Brain microvascular endothelial cell (primary cell): ENCODE measurements around the gene CPAMD8.
"Not testable (repeated sequence)": the region's sequence is repeated elsewhere in the genome, so short reads cannot be mapped to it uniquely, and the experiment has no call there.

Source experiments
- DNase-seq: peaks from one replicate; pipeline ENCODE4 v3.0.0-alpha.2; 2020
- H3K27ac ChIP-seq: fragments of 250-450 bp; sonication (Bioruptor Pico); 2 replicates; pipeline ENCODE4 v1.5.1; 2020; ENCODE audit warnings: mild to moderate bottlenecking, moderate library complexity
- H3K27me3 ChIP-seq: fragments of 250-450 bp; sonication (Bioruptor Pico); replicated peaks from 2 replicates; pipeline ENCODE4 v1.5.1; 2020; ENCODE audit warnings: mild to moderate bottlenecking
- H3K36me3 ChIP-seq: fragments of 250-450 bp; sonication (Bioruptor Pico); replicated peaks from 2 replicates; pipeline ENCODE4 v1.5.1; 2020; ENCODE audit warnings: mild to moderate bottlenecking
- H3K4me3 ChIP-seq: 2 replicates; pipeline ENCODE4 v1.5.1; 2011; ENCODE audit warnings: low read depth, mild to moderate bottlenecking, control low read depth, low read length, moderate library complexity
- in situ Hi-C: cut with HindIII; loops from 2 replicates; pipeline ENCODE4 v1.10.0; 2017; ENCODE audit warnings: low sequenced_read_pairs, low pct_ligation_motif_present
- TF ChIP-seq, protein P1 (sequence below): IDR thresholded peaks from 2 replicates; pipeline ENCODE4 v1.5.1; 2011; ENCODE audit warnings: low read depth, mild to moderate bottlenecking, moderate library complexity, low read length, control low read depth, inconsistent platforms; ENCODE audit errors: missing control alignments

The CPAMD8 gene

GRCh38 chr19:16880884-16881554, 145.6 kb downstream of the CPAMD8 start:
- Histone ChIP-seq H3K36me3 (peaks cover 41% of the 10 kb centered on the region), H3K4me3 (no peak overlapping the region), H3K27ac (no peak overlapping the region), H3K27me3 (no peaks in the 10 kb centered on the region)
- DNase-seq, result no peak
- in situ Hi-C loops, result no loop called here
- TF ChIP-seq, protein P1, sequence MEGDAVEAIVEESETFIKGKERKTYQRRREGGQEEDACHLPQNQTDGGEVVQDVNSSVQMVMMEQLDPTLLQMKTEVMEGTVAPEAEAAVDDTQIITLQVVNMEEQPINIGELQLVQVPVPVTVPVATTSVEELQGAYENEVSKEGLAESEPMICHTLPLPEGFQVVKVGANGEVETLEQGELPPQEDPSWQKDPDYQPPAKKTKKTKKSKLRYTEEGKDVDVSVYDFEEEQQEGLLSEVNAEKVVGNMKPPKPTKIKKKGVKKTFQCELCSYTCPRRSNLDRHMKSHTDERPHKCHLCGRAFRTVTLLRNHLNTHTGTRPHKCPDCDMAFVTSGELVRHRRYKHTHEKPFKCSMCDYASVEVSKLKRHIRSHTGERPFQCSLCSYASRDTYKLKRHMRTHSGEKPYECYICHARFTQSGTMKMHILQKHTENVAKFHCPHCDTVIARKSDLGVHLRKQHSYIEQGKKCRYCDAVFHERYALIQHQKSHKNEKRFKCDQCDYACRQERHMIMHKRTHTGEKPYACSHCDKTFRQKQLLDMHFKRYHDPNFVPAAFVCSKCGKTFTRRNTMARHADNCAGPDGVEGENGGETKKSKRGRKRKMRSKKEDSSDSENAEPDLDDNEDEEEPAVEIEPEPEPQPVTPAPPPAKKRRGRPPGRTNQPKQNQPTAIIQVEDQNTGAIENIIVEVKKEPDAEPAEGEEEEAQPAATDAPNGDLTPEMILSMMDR, result no peak

- no peak overlapping the region for H3K27ac ChIP-seq
- in situ Hi-C loops, result no loop called here
- no peak for DNase-seq
- H3K4me3 ChIP-seq, result no peak overlapping the region
- peaks cover 46% of the 10 kb centered on the region for H3K36me3 ChIP-seq
- no peaks in the 10 kb centered on the region for H3K27me3 ChIP-seq
- TF ChIP-seq, protein P1, result no peak
These were observed 148.2 kb downstream of the CPAMD8 start for GRCh38 chr19:16878181-16878965.

- Histone ChIP-seq H3K27ac (no peak overlapping the region), H3K36me3 (peaks cover 54% of the 10 kb centered on the region), H3K27me3 (no peaks in the 10 kb centered on the region), H3K4me3 (no peak overlapping the region)
- TF ChIP-seq, protein P1, result no peak
- in situ Hi-C loops, result no loop called here
- no peak for DNase-seq
These were observed 149.0 kb downstream of the CPAMD8 start for GRCh38 chr19:16877581-16877980.

- TF ChIP-seq, protein P1, result no peak
- no peak overlapping the region for H3K4me3 ChIP-seq
- peak; percentile 46 for DNase-seq
- H3K27ac ChIP-seq, result no peak overlapping the region
- H3K27me3 ChIP-seq, result no peaks in the 10 kb centered on the region
- H3K36me3 ChIP-seq, result peaks cover 59% of the 10 kb centered on the region
- in situ Hi-C loops, result no loop called here
These were observed 149.7 kb downstream of the CPAMD8 start for GRCh38 chr19:16876904-16877361.

DNA sequence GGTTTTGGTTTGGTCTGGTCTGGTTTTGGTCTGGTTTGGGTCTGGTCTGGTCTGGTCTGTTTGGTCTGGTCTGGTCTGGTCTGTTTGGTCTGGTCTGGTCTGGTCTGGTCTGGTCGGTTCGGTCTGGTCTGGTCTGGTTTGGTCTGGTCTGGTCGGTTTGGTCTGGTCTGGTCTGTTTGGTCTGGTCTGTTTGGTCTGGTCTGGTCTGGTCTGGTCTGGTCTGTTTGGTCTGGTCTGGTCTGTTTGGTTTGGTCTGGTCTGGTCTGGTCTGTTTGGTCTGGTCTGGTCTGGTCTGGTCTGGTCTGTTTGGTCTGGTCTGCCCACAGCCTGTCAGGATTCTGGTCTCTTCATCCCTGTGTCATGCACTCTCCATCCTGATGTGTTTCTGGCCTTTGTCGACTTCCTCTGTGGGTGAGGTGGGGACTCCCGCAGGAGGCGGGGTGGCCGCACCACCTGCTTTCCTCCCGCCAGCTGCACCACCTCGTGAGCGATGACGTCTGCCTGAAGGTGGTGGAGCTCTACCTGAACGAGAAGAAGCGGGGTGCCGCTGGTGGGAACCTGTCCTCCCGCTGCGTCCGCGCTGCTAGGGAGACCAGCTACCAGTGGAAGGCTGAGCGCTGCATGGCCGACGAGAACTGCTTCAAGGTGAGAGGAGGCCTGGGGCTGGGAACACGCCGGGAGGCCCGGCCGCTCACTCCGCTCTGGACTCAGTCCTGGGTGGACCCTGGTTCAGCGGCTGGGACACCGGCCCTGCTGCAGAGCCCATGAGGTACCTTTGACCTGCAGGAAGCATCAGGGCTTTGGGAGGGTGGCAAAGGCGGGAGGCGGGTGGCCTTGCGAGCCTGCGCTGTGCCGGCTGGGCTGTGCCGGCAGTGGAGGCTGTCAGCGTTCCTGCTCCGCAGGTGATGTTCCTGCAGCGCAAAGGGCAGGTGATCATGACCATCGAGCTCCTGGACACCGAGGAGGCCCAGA, 150.7 kb downstream of the CPAMD8 start:
- Histone ChIP-seq H3K36me3 (peaks cover 68% of the 10 kb centered on the region), H3K4me3 (no peak overlapping the region), H3K27ac (no peak overlapping the region), H3K27me3 (no peaks in the 10 kb centered on the region)
- no peak for DNase-seq
- TF ChIP-seq, protein P1, result no peak
- in situ Hi-C loops, result no loop called here

DNA sequence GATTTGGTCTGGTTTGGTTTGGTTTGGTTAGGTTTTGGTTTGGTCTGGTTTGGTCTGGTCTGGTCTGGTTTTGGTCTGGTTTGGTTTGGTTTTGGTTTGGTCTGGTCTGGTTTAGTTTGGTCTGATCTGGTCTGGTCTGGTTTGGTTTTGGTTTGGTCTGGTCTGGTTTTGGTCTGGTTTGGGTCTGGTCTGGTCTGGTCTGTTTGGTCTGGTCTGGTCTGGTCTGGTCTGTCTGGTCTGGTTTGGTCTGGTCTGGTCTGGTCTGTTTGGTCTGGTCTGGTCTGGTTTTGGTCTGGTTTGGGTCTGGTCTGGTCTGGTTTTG, 151.7 kb downstream of the CPAMD8 start:
- peaks cover 64% of the 10 kb centered on the region for H3K36me3 ChIP-seq
- H3K27ac ChIP-seq, DNase-seq, H3K4me3 ChIP-seq, in situ Hi-C loops, H3K27me3 ChIP-seq: not testable (repeated sequence)
